ENCODE results near the gene ME2. TPM values are rescaled to one million over a fixed set of nuclear protein-coding genes. Genes with fewer than 3 reads are reported as not detected.

Gene ME2
- total RNA-seq, 2 experiments from 2014 or later: 15.6 to 16.1 TPM

DNA sequence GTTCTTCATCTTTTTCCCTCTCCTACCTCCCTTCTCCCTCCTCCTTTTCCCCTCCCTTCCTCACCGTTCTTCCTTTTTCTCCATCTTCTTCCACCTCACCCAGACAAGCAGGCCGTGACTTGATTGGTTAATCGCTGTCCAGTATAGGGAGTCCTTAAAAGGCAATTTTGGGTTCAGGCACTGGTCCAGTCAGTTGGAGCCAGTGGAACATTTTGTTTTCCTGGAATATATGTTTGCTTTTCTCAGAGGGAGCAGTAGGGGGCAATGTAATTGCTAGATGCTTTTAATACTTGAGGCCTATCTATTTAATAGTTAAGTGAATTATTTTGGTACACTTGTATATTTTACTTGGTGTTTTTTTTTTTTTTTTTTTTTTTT lies 103.9 kb downstream of the ME2 start:
- Histone ChIP-seq H3K27ac (ENCODE audit: low read depth in 1 of 2, low read length in 2 of 2) (no peak overlapping the region), H3K36me3 (ENCODE audit: insufficient read depth, low read length) (peaks cover 27% of the 10 kb centered on the region), H3K4me3 (ENCODE audit: low read length) (no peak overlapping the region), H3K27me3 (ENCODE audit: control insufficient read depth in 1 of 2, insufficient read depth in 2 of 2, low read length in 2 of 2) (no peaks in the 10 kb centered on the region), H3K9me3 (ENCODE audit: control insufficient read depth in 1 of 2, insufficient read depth in 1 of 2, low read length in 2 of 2) (no peaks in the 10 kb centered on the region), H3K4me1 (ENCODE audit: insufficient read depth, low read length) (no peaks in the 10 kb centered on the region)
- intact Hi-C loops (cut with DNase I, micrococcal nuclease): no loop called here
- CTCF ChIA-PET: no interaction called here
- TF ChIP-seq, protein P1, sequence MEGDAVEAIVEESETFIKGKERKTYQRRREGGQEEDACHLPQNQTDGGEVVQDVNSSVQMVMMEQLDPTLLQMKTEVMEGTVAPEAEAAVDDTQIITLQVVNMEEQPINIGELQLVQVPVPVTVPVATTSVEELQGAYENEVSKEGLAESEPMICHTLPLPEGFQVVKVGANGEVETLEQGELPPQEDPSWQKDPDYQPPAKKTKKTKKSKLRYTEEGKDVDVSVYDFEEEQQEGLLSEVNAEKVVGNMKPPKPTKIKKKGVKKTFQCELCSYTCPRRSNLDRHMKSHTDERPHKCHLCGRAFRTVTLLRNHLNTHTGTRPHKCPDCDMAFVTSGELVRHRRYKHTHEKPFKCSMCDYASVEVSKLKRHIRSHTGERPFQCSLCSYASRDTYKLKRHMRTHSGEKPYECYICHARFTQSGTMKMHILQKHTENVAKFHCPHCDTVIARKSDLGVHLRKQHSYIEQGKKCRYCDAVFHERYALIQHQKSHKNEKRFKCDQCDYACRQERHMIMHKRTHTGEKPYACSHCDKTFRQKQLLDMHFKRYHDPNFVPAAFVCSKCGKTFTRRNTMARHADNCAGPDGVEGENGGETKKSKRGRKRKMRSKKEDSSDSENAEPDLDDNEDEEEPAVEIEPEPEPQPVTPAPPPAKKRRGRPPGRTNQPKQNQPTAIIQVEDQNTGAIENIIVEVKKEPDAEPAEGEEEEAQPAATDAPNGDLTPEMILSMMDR (IDR thresholded peaks at IDR 0.05): no peak
- Mint-ChIP-seq H3K4me3 (no peak overlapping the region), H3K4me1 (ENCODE audit: low read depth) (peaks cover 6% of the 10 kb centered on the region), H3K27ac (no peak overlapping the region), H3K27me3 (no peaks in the 10 kb centered on the region), H3K36me3 (ENCODE audit: low read depth) (peaks cover 84% of the 10 kb centered on the region), H3K9me3 (no peaks in the 10 kb centered on the region)
- DNase-seq (no peak), ATAC-seq (ENCODE audit: poor library complexity) (no peak)
- POLR2A ChIA-PET: no interaction called here

DNA sequence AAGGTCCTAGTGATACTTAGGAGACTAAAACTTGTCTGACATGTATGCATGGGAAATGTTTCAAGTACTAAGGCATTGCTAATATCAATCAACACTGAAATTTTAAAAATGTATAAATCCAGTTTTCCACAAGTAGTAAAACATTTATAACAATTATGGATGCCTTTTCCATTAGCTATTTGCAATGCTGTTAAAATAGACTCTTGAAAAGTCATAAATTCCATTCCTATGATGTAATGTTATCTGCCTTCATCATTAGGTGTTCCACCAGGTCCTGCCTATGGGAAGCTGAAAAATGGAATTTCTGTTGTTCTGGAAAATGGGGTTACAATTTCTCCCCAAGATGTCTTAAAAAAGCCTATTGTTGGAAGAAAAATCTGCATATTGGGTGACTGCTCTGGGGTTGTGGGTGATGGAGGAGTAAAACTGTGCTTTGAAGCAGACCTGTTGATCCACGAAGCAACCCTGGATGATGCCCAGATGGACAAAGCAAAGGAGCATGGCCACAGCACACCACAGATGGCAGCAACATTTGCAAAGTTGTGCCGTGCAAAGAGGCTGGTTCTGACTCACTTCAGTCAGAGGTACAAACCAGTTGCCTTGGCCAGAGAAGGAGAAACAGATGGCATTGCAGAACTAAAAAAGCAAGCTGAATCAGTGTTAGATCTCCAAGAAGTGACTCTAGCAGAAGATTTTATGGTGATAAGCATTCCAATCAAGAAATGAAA lies 107.6 kb downstream of the ME2 start:
- Histone ChIP-seq H3K4me1 (ENCODE audit: insufficient read depth, low read length) (no peaks in the 10 kb centered on the region), H3K27ac (ENCODE audit: low read depth in 1 of 2, low read length in 2 of 2) (no peak overlapping the region), H3K4me3 (ENCODE audit: low read length) (no peak overlapping the region), H3K9me3 (ENCODE audit: control insufficient read depth in 1 of 2, insufficient read depth in 1 of 2, low read length in 2 of 2) (no peaks in the 10 kb centered on the region), H3K27me3 (ENCODE audit: control insufficient read depth in 1 of 2, insufficient read depth in 2 of 2, low read length in 2 of 2) (no peaks in the 10 kb centered on the region), H3K36me3 (ENCODE audit: insufficient read depth, low read length) (peaks cover 17% of the 10 kb centered on the region)
- no peak overlapping the region for H3K27ac Mint-ChIP-seq
- TF ChIP-seq, protein P1 (IDR thresholded peaks at IDR 0.05): no peak
- ATAC-seq (ENCODE audit: poor library complexity): no peak
- ChIA-PET CTCF (no interaction called here), POLR2A (no interaction called here)
- no peak overlapping the region for H3K4me3 Mint-ChIP-seq
- intact Hi-C loops (cut with DNase I, micrococcal nuclease): no loop called here
- H3K36me3 Mint-ChIP-seq (ENCODE audit: low read depth): peaks cover 57% of the 10 kb centered on the region
- no peak for DNase-seq
- no peaks in the 10 kb centered on the region for H3K9me3 Mint-ChIP-seq
- H3K4me1 Mint-ChIP-seq (ENCODE audit: low read depth): no peaks in the 10 kb centered on the region
- H3K27me3 Mint-ChIP-seq: no peaks in the 10 kb centered on the region

DNA sequence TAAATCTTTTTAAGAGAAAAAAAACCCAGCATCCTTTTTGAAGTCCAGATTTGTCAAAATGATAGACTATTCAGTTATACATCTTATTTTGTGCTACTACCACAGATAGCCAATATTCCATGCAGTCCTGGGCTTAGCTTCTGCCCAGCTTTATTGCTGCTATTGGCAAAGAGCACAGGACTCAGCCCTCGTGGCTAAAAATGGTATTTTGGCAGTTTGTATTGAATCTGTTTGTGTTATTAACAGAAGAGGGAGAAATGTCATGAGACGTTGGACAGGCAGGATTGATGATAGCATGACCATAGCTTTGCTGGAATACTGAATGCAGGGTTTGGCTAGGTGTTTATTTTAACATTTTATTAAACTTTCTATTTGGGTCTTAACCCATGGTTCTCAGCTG lies 108.3 kb downstream of the ME2 start:
- TF ChIP-seq, protein P1 (IDR thresholded peaks at IDR 0.05): no peak
- H3K27me3 ChIP-seq (ENCODE audit: control insufficient read depth in 1 of 2, insufficient read depth in 2 of 2, low read length in 2 of 2): no peaks in the 10 kb centered on the region
- Mint-ChIP-seq H3K27ac (no peak overlapping the region), H3K9me3 (no peaks in the 10 kb centered on the region), H3K4me1 (ENCODE audit: low read depth) (no peaks in the 10 kb centered on the region), H3K36me3 (ENCODE audit: low read depth) (peaks cover 53% of the 10 kb centered on the region), H3K27me3 (no peaks in the 10 kb centered on the region), H3K4me3 (no peak overlapping the region)
- no peak overlapping the region for H3K4me3 ChIP-seq (ENCODE audit: low read length)
- ChIA-PET CTCF (no interaction called here), POLR2A (no interaction called here)
- DNase-seq (no peak), ATAC-seq (ENCODE audit: poor library complexity) (no peak)
- peaks cover 17% of the 10 kb centered on the region for H3K36me3 ChIP-seq (ENCODE audit: insufficient read depth, low read length)
- no peak overlapping the region for H3K27ac ChIP-seq (ENCODE audit: low read depth in 1 of 2, low read length in 2 of 2)
- no peaks in the 10 kb centered on the region for H3K9me3 ChIP-seq (ENCODE audit: control insufficient read depth in 1 of 2, insufficient read depth in 1 of 2, low read length in 2 of 2)
- H3K4me1 ChIP-seq (ENCODE audit: insufficient read depth, low read length): no peaks in the 10 kb centered on the region
- intact Hi-C loops (cut with DNase I, micrococcal nuclease): no loop called here

Measured in CD4-positive, alpha-beta T cell (primary cell).